Stimulated activated CD8-positive, alpha-beta memory T cell treated with anti-CD3 and anti-CD28 coated beads, Interleukin-7, amount 100 ng/mL, for 24 hours (primary cell): ENCODE measurements around the gene SIGLEC6.

Experiments
- DNase-seq: peaks from one replicate; pipeline ENCODE4 v3.0.0-alpha.2; 2020; ENCODE audit warnings: low read depth

Gene SIGLEC6

DNA sequence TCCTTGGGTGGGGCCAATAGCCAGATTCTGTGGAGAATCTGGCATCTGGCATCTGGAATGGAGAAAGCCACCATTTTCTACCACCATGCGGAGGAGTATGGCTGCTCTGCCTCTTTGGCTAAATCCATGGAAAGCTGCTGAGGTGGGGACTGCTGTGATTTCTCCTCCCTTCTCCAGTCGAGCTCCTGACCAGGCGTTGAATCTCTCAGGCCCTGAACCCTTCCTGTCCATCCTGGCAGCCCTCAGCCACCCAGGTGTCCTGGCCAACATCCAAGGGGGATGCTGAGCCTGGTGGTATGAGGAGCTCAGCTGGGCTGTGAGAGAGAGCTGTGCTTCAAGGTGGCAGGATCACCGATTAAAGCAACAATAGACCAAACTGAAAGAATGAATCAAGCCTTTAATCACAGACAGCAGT, 17.4 kb upstream of the SIGLEC6 start:
- DNase-seq: no peak

- DNase-seq: no peak
Measured at GRCh38 chr19:51548213-51548651, 16.8 kb upstream of the SIGLEC6 start.

GRCh38 chr19:51547397-51548212, 16.1 kb upstream of the SIGLEC6 start:
- no peak for DNase-seq

- DNase-seq: no peak
Measured at GRCh38 chr19:51546650-51547396, 15.4 kb upstream of the SIGLEC6 start.

- no peak for DNase-seq
Measured at GRCh38 chr19:51546107-51546649, 14.7 kb upstream of the SIGLEC6 start.

- DNase-seq: no peak
Measured at GRCh38 chr19:51544038-51544437, 12.6 kb upstream of the SIGLEC6 start.

DNA sequence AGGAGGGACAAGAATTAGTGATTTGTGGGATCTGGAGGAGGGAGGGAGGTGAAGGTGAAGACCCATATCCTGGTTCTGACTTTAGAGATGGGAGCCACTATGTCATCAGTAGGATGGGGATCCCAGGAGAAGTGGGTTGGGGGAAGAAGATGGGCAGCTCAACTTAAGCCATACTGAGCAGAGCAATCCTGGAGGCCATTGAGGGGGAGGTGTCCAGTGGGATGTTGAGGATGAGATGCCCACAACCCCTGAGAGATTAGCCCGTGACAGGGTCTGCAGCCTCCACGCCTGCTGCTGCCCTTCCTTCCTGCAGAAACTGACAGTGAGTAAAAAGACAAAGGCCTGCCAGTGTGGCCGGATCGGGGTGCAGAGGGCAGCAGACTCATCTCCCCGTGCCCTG, 11.2 kb upstream of the SIGLEC6 start:
- no peak for DNase-seq

- no peak for DNase-seq
Measured at GRCh38 chr19:51541458-51542357, 10.2 kb upstream of the SIGLEC6 start.

DNA sequence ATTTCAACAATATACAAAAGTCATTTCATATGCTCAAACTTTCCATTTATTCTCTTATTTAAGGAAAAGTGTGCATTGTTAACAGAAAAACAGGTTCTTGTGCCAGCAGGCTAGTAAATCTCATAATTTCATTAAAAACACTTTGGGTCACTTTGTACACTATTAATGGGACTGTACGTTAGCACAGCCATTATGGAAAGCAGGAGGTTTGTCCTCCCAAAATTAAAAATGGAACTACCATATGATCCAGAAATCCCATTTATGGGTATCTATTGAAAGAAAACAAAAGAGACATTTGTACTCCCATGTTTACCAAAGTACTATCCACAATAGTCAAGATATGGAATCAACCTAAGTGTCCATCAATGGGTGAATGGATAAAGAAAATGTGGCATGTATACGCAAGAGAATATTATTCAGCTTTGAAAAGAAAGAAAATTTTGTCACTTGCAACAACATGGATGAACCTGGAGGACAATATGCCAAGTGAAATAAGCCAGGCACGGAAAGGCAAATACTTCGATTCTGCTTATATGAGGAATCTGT, 8.4 kb upstream of the SIGLEC6 start:
- no peak for DNase-seq

GRCh38 chr19:51535535-51535934, 4.1 kb upstream of the SIGLEC6 start:
- no peak for DNase-seq

DNA sequence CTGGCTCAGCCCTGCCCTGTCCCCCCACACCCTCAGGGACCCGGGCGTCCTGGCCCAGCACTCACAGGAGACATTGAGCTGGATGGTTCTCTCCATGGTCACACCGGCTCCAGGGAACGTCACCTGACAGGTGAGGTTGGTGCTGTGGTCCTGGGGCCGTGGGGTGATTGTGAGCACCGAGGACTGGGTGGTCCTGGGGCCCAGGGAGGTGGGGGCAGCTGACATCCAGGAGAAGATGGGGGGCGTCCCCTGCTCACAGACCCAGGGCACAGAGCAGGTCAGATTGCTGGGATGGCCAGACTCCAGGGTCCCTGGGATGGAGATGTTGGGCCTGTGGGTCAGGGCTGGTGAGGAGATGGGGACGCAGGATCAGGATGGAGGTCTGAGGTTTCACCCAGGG, 854 bp downstream of the SIGLEC6 start:
- DNase-seq: no peak

- no peak for DNase-seq
Measured at GRCh38 chr19:51529301-51529700, 2.2 kb downstream of the SIGLEC6 start.

DNA sequence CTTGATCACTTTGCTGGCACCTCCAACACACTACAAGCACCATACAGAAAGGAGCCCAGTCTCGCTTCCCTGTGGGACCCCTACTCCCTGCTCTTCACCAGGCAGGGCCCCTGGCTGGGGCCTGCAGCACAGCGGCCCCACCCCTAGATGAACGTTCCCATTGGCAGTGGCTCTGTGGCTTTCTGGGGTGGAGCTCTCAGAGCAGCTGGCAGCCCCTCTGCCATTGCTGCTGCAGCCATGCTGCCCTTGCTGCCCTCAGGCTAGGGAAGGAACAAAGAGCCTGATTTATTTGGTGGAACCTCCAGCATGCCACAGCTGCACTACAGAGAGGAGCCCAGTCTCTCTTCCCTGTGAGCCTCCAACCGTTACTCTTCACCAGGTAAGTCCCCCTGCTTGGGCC, 5.8 kb downstream of the SIGLEC6 start:
- DNase-seq: no peak

GRCh38 chr19:51524666-51525264, 6.7 kb downstream of the SIGLEC6 start:
- DNase-seq: no peak

DNA sequence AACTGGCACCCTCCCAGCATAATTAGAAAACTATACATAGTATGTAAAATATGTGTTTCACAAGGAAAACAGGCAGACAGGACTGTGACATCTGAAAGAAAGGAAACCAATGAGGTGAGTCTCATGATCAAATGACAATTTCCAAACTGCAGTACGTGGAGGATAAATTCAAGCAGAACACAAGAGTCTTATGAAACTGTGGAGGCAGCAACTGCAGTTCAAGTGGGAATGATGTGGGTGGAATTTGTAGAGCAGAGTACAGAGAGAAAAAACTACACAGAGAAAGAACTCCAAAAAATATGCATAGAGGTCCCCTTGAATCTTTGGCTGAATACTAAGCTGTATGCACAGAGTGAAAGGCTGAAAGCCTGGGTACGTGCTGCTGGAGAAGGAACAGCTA, 9.7 kb downstream of the SIGLEC6 start:
- DNase-seq: no peak

- no peak for DNase-seq
Measured at GRCh38 chr19:51521357-51521756, 10.1 kb downstream of the SIGLEC6 start.

DNA sequence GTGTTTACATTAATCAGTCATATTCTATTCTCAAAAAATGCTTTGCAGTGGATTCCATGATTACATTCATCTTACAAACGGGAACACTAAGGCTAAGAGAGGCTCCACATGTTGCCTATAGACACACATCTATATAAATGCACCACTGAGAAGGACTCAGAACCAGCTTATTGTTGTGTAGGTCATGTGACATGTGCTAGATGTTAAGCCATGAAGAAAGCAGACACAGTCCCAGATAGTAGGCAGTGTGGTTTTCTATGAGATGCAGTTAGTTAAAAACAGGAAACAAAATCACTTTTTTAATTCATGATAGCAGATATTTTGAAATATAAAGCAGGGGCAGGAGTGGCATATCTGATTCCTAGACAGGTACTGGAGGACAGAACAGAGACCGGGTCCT, 10.7 kb downstream of the SIGLEC6 start:
- DNase-seq: no peak

GRCh38 chr19:51514866-51515481, 16.5 kb downstream of the SIGLEC6 start:
- no peak for DNase-seq

GRCh38 chr19:51513968-51514367, 17.5 kb downstream of the SIGLEC6 start:
- no peak for DNase-seq

DNA sequence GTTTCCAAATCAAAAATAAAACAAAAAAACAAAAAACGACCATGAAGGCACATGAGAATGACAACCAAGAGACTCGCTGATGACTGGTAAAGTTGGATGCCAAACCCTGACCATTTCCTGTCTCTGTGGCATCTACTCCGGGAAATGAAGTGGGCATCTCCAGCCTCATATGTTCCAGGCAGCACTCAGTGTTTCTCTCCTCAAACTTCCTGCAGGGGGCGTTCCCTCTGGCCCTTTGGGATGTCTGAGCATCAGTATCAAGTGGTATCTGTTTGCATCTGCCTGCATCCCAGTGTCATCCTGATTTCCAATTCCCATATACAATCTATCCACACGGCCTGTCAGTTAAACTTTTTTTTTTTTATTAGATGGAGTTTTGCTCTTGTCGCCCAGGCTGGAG, 20.1 kb downstream of the SIGLEC6 start:
- no peak for DNase-seq
